ENCODE data around the gene OCRL. TPM values are rescaled to one million over a fixed set of nuclear protein-coding genes. Genes with fewer than 3 reads are reported as not detected.
"Not testable (repeated sequence)": the region's sequence is repeated elsewhere in the genome, so short reads cannot be mapped to it uniquely, and the experiment has no call there.

Gene OCRL
- total and polyA plus RNA-seq, 2 experiments from 2014 or later: 10.6 to 17.2 TPM

DNA sequence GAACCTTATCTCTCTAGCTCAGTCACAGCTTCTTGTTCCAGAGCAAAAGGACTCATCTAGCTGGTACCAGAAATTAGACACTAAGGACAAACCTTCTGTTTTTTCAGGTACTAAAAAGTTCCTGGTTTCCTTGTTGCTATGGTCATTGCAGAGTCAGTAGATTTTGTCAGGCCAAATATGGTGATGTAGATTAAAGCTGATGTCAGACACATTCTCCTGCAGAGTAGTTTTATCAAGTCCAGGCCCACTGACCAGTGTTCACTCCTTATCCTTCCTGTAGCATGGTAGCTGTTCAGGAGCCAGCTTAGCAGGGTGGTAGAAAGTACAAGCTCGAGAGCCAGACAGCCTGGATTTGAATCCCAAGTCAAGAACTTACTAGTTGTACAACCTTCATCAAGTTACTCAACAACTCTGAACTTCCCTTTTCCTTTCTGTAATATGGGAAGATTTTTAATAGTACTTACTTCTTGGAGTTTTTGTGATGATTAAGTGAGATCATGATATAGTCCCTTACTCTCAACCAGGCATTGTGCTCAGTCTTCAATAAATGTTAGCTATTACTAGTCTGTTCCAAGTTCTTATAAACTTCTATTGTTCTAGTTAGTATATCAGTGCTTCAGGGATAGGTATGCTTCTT is 17.9 kb downstream of the OCRL start:
- H3K4me1 ChIP-seq (ENCODE audit: insufficient read depth): no peaks in the 10 kb centered on the region
- TF ChIP-seq EZH2 (IDR thresholded peaks at IDR 0.05; ENCODE audit: insufficient read depth, poor library complexity, severe bottlenecking): no peak
- TF ChIP-seq EZH2phosphoT487 (IDR thresholded peaks at IDR 0.05; ENCODE audit: insufficient read depth, low read depth): no peak

DNA sequence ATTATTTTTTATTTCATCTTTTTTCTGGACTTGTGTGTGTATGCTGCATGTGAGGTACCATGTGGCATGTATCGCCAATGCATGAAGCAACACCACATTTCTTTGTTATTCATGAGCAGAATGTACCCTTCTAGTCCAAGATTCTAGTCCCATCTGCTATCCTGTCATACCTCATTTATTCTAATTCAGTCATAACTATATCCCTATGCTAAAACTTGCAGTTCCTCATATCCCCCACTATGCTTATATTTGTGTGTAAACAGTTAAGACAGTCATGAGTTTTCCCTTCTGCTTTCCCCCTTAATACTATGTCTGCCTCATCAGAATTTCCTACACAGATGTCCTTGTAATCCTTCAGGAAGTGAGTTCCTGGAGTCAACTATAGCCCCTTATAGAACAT is 19.7 kb downstream of the OCRL start:
- H3K9ac ChIP-seq: no peak overlapping the region
- H3K79me2 ChIP-seq (ENCODE audit: insufficient read depth): no peaks in the 10 kb centered on the region
- no peak overlapping the region for H3K4me2 ChIP-seq (ENCODE audit: unreplicated experiment)
- H3K9me2 ChIP-seq (ENCODE audit: insufficient read depth): no peaks in the 10 kb centered on the region
- no peaks in the 10 kb centered on the region for H3K4me1 ChIP-seq (ENCODE audit: insufficient read depth)
- DNase-seq: no peak
- in situ Hi-C loops (cut with MboI): no loop called here
- no peaks in the 10 kb centered on the region for H3K9me3 ChIP-seq (ENCODE audit: low read depth)
- no peak overlapping the region for H3K27ac ChIP-seq
- no peaks in the 10 kb centered on the region for H4K20me1 ChIP-seq (ENCODE audit: insufficient read depth)
- WGBS, 2 experiments (ENCODE audit: low coverage in 1 of 2, low lambda C conversion rate in 2 of 2, missing lambda C conversion rate in 2 of 2): 83 to 92% methylated on average over 1 of the region's 1 CpG
- H2AFZ ChIP-seq: no peak overlapping the region
- H3K27me3 ChIP-seq (replicated peaks; ENCODE audit: insufficient read depth): no peaks in the 10 kb centered on the region
- no peak overlapping the region for H3K4me3 ChIP-seq
- H3F3A ChIP-seq (ENCODE audit: insufficient read depth): no peaks in the 10 kb centered on the region
- H3K36me3 ChIP-seq (ENCODE audit: low read depth): peaks cover 24% of the 10 kb centered on the region; the same call in 1 of the 2 replicates
- no peak for TF ChIP-seq EZH2phosphoT487 (IDR thresholded peaks at IDR 0.05; ENCODE audit: insufficient read depth, low read depth)
- no peak for TF ChIP-seq EZH2 (IDR thresholded peaks at IDR 0.05; ENCODE audit: insufficient read depth, poor library complexity, severe bottlenecking)

More for the DNA sequence above, 17.9 kb downstream of the OCRL start:
- in situ Hi-C loops (cut with MboI): no loop called here
- Histone ChIP-seq H3K27ac (no peak overlapping the region), H3K9ac (no peak overlapping the region), H3K4me2 (ENCODE audit: unreplicated experiment) (no peak overlapping the region), H3K4me3 (no peak overlapping the region), H3K79me2 (ENCODE audit: insufficient read depth) (no peaks in the 10 kb centered on the region), H3K27me3 (replicated peaks; ENCODE audit: insufficient read depth) (no peaks in the 10 kb centered on the region), H3F3A (ENCODE audit: insufficient read depth) (no peaks in the 10 kb centered on the region), H2AFZ (no peak overlapping the region), H4K20me1 (ENCODE audit: insufficient read depth) (no peaks in the 10 kb centered on the region), H3K36me3 (ENCODE audit: low read depth) (peaks cover 19% of the 10 kb centered on the region; the same call in 1 of the 2 replicates), H3K9me3 (ENCODE audit: low read depth) (no peaks in the 10 kb centered on the region), H3K9me2 (ENCODE audit: insufficient read depth) (no peaks in the 10 kb centered on the region)
- DNase-seq: no peak
- WGBS, 2 experiments (ENCODE audit: low coverage in 1 of 2, low lambda C conversion rate in 2 of 2, missing lambda C conversion rate in 2 of 2): 93 to 100% methylated on average over 1 of the region's 1 CpG

DNA sequence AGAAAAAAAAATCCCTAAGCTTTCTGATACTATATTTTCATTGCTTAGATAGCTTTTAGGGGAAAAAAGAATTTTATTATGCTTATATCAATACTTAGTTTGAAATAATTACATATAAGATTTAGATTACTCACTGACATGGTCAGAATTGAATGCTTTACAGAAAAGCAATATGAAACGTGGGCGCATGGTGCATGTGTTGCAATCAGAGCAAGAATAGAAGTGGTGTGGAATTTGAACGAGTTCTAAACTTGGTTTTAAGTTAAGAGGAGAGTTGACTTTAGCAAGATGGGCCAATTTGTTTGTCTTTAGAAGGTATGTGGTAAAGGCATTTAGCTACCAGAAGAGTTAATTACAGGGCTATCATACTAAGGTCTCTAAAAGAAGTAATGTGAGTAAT is 21.4 kb downstream of the OCRL start:
- no peak overlapping the region for H2AFZ ChIP-seq
- TF ChIP-seq EZH2 (IDR thresholded peaks at IDR 0.05; ENCODE audit: insufficient read depth, poor library complexity, severe bottlenecking): no peak
- TF ChIP-seq EZH2phosphoT487 (IDR thresholded peaks at IDR 0.05; ENCODE audit: insufficient read depth, low read depth): no peak
- H3K79me2 ChIP-seq (ENCODE audit: insufficient read depth): no peaks in the 10 kb centered on the region
- H3K9me2 ChIP-seq (ENCODE audit: insufficient read depth): no peaks in the 10 kb centered on the region
- no peak overlapping the region for H3K9ac ChIP-seq
- in situ Hi-C loops (cut with MboI): no loop called here
- no peaks in the 10 kb centered on the region for H3F3A ChIP-seq (ENCODE audit: insufficient read depth)
- no peak for DNase-seq
- no peaks in the 10 kb centered on the region for H3K9me3 ChIP-seq (ENCODE audit: low read depth)
- H3K36me3 ChIP-seq (ENCODE audit: low read depth): peaks cover 22% of the 10 kb centered on the region; the same call in 1 of the 2 replicates
- H3K27ac ChIP-seq: no peak overlapping the region
- 96 to 97% methylated on average over 3 of the region's 3 CpGs for WGBS, 2 experiments (ENCODE audit: low coverage in 1 of 2, low lambda C conversion rate in 2 of 2, missing lambda C conversion rate in 2 of 2)
- H3K27me3 ChIP-seq (replicated peaks; ENCODE audit: insufficient read depth): no peaks in the 10 kb centered on the region
- H3K4me3 ChIP-seq: no peak overlapping the region
- peaks cover 4% of the 10 kb centered on the region for H3K4me1 ChIP-seq (ENCODE audit: insufficient read depth)
- no peak overlapping the region for H3K4me2 ChIP-seq (ENCODE audit: unreplicated experiment)
- H4K20me1 ChIP-seq (ENCODE audit: insufficient read depth): no peaks in the 10 kb centered on the region

DNA sequence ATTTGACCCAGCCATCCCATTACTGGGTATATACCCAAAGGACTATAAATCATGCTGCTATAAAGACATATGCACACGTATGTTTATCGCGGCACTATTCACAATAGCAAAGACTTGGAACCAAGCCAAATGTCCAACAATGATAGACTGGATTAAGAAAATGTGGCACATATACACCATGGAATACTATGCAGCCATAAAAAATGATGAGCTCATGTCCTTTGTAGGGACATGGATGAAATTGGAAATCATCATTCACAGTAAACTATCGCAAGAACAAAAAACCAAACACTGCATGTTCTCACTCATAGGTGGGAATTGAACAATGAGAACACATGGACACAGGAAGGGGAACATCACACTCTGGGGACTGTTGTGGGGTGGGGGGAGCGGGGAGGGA is 24.3 kb downstream of the OCRL start:
- H3F3A ChIP-seq (ENCODE audit: insufficient read depth); H3K4me1 ChIP-seq (ENCODE audit: insufficient read depth); H3K27me3 ChIP-seq (replicated peaks; ENCODE audit: insufficient read depth); H3K4me3 ChIP-seq; DNase-seq; H3K27ac ChIP-seq; in situ Hi-C loops (cut with MboI); H3K79me2 ChIP-seq (ENCODE audit: insufficient read depth); H3K9me3 ChIP-seq (ENCODE audit: low read depth); H3K4me2 ChIP-seq (ENCODE audit: unreplicated experiment); H2AFZ ChIP-seq; H4K20me1 ChIP-seq (ENCODE audit: insufficient read depth); H3K9me2 ChIP-seq (ENCODE audit: insufficient read depth); H3K9ac ChIP-seq: not testable (repeated sequence)
- peaks cover 25% of the 10 kb centered on the region; the same call in 1 of the 2 replicates for H3K36me3 ChIP-seq (ENCODE audit: low read depth)
- WGBS, 2 experiments (ENCODE audit: low coverage in 1 of 2, low lambda C conversion rate in 2 of 2, missing lambda C conversion rate in 2 of 2): 70 to 90% methylated on average over 1 to 5 of the region's 5 CpGs
